Hepatocyte (in vitro differentiated cells): Measurements from ENCODE around the gene GLS.

Experiments
- EZH2phosphoT487 ChIP-seq: fragments of 200-600 bp; sonication (generic); IDR thresholded peaks from one replicate; pipeline ENCODE4 v1.6.1; 2018; ENCODE audit warnings: antibody characterized with exemption, mild to moderate bottlenecking, low read depth, moderate library complexity; ENCODE audit not compliant: unreplicated experiment, severe bottlenecking
- TF ChIP-seq, protein P1 (sequence below): fragments of 200-600 bp; sonication (generic); IDR thresholded peaks from 2 replicates; pipeline ENCODE4 v1.5.1; 2016; ENCODE audit warnings: antibody characterized with exemption, mild to moderate bottlenecking; ENCODE audit not compliant: poor library complexity

DNA sequence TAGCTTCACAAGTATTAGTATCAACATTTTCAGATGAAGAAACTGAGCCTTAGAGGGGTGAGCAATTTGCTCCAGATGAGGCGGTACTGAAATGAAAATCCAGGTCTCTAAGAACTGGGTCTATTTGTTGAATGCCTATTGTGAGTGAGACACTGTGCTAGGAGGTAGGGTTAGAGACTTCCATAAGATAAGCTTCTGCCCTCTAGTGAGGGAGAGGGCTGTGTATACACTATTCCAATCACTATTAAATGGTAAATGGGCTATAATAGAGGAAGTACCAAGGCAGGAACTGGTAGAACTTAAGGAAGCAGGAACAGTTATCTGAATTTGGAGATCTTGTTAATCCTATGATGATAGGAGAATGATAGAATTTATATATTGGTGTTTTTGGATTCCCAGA, 23.6 kb upstream of the GLS start:
- TF ChIP-seq, protein P1, sequence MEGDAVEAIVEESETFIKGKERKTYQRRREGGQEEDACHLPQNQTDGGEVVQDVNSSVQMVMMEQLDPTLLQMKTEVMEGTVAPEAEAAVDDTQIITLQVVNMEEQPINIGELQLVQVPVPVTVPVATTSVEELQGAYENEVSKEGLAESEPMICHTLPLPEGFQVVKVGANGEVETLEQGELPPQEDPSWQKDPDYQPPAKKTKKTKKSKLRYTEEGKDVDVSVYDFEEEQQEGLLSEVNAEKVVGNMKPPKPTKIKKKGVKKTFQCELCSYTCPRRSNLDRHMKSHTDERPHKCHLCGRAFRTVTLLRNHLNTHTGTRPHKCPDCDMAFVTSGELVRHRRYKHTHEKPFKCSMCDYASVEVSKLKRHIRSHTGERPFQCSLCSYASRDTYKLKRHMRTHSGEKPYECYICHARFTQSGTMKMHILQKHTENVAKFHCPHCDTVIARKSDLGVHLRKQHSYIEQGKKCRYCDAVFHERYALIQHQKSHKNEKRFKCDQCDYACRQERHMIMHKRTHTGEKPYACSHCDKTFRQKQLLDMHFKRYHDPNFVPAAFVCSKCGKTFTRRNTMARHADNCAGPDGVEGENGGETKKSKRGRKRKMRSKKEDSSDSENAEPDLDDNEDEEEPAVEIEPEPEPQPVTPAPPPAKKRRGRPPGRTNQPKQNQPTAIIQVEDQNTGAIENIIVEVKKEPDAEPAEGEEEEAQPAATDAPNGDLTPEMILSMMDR, result no peak
- TF ChIP-seq EZH2phosphoT487, result no peak
